HG03060 (cell line): ENCODE measurements around the gene CDC42BPA.
"Not testable (repeated sequence)": the region's sequence is repeated elsewhere in the genome, so short reads cannot be mapped to it uniquely, and the experiment has no call there.

Experiments used
- ATAC-seq: cut with Tn5 transposase; IDR thresholded peaks from one replicate; pipeline ENCODE4 v1.9.1; 2021; ENCODE audit warnings: low read depth, moderate number of reproducible peaks; ENCODE audit not compliant: unreplicated experiment

Gene CDC42BPA

DNA sequence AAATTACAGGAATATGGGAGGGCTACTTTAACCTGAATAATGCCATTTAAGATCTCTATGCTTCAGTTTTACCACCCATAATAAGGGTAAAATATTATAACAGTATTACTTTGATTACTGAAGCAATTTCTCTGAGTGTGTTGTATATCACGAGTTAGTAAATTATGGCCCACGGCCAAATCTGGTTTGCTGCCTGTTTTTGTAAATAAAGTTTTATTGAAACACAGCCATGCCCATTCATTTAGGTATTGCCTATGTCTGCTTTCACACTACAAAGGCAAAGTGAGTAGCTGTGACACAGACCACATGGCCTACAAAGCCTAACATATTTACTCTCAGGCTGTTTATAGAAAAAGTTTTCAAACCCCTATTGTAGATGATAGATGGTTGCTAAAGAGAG, 156.8 kb downstream of the CDC42BPA start:
- ATAC-seq, result no peak

DNA sequence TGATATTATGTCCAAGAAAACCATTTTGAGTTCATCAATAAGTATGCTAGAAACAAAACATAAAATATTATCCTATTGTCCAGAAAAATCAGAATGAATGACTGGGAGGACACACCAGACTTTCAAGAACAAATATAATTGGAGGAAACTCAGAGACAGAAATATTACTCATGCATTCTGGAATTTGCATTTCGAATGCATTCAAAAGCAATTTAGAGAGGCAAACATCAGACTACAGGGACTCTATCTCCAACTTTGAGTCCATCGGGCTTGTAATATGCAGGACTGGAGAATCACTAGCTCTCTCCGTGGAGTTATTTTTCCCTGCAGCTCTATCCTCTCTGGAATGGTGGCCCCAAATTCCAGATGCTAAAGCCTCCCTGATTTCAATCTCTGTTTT, 161.8 kb downstream of the CDC42BPA start:
- no peak for ATAC-seq

DNA sequence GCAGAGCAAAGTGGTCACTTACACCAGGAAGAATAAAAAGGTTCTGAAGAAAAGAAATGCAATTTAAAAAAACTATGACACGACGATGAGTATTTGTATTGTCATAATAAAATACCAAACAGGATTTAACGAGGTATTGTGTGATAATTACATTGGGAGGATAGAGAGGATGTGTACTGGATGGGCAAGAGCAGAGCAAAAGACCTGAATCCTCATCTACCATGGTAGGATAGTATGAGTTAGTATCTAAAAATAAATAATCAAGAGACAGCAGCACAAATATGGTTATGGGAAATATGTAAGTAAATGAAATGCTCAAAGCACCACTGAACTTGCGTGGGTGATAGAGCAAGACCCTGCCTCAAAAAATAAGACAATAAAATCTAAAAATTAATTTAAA, 162.6 kb downstream of the CDC42BPA start:
- ATAC-seq, result no peak

DNA sequence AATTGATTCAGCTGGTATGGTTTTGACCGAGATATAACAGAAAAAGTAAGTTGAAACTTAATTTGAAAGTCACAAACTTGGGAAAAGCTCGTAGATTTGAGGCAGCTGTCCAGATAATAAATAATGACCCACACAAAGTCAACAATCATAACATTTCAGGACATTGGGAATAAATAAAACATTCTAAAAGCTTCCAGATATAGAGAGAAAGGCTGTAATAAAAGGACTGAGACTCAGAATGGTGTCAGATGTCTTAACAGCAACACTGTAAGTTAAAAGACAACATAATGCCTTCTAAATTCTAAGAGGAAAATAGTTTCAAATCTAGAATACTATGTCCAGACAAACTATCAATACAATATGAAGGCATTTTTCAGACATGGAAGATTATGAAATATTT, 163.3 kb downstream of the CDC42BPA start:
- ATAC-seq, result no peak

DNA sequence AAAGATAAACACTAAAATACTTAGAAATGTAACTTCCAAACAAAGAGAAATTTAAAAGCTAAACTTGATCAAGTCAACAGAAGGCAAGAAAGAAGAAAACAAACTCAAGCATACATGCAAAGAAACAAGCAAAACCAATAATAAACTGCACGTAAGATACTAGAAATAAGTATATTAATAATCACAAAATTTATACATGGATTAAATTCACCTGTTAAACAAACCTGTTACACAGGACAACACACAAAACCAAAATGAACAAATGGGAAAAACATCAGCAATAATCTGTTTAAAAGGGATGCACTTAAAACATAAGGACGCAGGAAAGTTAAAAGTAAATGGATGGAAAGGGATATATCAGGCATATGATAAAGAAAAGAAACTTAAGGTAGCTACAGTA, 165.8 kb downstream of the CDC42BPA start:
- ATAC-seq, result no peak

DNA sequence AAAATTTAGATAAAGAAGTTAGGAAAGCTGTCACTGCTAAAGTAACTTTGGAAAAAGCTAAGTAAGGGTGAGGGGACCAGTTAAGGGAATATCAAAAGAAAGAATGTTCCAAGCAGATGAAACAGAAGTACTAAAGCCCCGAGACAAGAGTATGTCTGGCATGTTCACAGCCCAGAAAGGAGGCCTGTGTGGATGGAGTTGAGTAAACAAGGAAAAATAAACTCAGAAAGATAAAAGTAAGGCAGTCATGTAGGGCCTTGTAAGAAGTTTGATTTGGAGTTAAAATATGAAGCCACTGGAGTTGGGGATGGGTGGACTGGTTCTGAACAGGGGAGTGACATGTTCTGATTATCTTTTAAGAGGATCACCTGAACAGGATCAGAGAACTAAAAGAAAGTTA, 177.9 kb downstream of the CDC42BPA start:
- no peak for ATAC-seq

DNA sequence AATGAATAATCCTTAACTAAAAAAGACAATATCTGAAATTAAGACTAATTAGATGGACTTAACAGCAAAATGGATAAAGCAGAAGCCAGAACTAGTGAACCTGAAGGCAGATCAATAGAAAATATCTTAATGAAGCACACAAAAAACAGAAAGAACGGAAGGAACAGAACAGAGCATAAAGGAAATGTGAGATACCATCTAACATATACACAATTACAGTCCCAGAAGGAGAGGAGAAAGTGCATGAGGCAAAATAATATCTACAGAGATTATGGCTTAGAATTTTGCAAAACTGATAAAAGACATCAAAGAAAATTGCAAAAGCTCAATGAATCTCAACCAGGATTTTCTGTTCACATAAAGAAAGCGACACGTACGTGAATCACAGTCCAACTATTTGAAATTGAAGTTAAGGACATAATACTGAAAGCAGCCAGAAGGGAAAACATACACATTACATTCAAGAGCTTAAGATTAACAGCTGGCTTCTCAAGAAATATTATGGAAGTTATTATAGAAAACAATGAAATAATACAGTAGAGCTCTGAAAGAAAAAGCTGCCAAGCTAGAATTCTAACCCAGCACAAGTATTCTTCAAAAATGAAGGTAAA, 182.0 kb downstream of the CDC42BPA start:
- ATAC-seq, result no peak

DNA sequence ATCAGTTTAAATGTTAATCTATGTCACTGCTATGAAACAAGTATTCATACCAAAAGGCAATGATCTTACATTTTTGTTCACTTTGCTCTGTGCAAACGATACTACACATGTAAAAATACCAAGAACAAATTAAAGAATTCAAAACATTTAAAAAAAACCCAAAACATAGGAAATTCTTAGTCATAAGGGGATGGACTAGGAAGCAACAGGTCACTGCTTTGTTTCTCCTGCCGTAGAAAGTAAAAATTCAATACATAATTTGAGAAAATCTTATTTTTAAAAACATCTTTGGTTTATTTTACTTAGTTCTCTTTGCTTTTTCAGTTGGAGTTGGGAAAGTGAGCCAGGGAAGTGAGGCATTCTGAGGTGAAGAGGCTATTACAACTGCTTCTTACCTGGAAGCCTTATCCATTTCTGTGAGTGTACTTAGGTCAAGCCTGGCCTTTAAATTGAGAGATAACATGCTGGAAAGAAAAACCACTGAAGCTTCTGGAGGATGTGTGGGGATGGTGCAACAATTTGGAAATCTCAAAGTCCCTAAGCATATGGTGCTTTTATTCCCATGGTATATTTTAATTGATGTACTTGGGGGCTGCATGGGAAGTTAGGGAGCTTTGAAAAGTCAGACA, 183.5 kb downstream of the CDC42BPA start:
- ATAC-seq, result no peak

DNA sequence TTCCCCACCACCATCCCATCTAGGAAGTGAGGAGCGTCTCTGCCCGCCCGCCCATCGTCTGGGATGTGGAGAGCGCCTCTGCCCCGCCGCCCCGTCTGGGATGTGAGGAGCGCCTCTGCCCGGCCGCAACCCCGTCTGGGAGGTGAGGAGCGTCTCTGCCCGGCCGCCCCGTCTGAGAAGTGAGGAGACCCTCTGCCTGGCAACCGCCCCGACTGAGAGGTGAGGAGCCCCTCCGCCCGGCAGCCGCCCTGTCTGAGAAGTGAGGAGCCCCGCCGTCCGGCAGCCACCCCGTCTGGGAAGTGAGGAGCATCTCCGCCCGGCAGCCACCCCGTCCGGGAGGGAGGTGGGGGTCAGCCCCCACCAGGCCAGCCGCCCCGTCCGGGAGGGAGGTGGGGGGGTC, 185.6 kb downstream of the CDC42BPA start:
- ATAC-seq, result not testable (repeated sequence)

DNA sequence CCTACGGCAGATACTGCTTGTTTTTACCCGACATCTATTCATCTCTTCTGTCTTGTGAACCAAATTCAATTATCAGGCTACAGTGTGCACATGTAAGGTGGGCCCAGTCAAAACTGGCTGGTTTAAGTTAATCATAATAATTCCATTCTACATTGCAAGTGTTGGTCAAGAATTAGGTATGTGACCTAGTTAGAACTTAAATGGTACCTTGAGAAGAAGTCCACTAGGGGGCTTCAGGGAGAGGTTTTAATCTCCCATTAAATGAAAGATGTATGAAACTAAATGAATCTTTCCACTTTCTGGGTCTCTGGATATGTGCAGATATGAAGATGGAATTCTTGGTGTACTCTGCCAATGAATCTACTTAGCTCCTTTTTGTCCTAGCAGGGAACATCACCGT, 187.1 kb downstream of the CDC42BPA start:
- no peak for ATAC-seq

DNA sequence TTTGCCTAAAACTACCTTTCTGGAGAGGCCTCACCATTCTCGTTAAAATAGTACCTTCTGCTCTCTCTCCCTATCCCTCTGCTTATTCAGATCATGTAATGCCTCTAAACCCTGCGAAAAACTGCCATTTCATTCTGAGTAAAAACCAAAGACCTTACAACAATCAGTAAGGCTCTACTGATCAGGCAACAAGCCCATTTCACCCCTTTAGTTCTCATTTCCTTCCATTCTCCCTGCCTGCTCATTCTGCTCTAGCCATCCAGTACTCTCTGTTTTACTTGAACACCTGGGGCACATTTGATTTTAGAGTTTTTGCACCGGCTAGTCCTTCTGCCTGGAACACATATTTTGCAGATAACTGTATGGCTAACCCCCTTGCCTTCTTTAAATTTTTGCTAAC, 190.4 kb downstream of the CDC42BPA start:
- no peak for ATAC-seq

DNA sequence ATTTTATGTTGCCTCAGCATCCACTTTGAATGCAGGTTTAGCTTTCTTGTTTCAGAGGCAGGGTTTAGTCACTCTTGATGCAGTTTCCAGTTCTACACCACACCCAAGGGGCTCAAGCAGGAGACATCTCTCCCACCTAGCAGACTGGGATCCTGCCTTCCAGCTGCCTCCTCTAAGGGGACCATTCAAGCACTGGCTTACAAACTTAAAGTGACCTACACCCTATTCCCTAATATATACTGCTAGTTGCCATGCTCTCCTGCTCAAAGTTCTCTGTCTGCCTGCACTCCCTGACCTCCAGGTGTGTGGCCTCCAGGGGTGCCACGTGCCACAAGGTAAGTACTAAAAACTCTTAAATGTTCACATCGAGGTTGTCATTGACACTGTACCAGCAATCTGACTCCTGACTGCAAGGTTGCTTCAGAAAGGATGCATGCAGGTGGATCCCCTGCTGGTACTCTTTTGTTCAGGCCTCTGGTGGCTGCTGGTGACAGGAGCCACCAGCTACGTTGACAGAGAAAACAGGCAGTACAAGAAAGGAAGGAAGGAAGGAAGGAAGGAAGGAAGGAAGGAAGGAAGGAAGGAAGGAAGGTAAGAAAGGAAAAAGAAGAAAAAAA, 192.3 kb downstream of the CDC42BPA start:
- ATAC-seq, result no peak

DNA sequence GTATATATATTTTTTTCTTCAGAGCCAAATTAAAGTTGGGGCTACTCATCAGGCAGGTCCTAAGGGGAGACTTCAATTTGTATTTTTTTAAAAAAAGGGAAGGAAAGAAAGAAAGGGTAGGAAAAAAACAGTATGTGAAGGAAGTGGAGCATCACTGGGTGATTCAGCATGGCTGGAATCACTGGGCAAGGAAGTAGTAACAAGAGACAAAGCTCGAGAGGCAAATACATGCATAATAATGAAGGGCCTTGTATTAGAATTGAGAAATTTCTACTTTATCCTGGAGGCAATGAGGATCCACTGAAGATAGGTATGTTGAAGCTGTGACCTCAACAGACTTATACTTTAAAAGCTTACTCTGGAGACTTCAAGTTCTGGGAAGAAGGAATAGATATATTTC, 193.8 kb downstream of the CDC42BPA start:
- no peak for ATAC-seq

DNA sequence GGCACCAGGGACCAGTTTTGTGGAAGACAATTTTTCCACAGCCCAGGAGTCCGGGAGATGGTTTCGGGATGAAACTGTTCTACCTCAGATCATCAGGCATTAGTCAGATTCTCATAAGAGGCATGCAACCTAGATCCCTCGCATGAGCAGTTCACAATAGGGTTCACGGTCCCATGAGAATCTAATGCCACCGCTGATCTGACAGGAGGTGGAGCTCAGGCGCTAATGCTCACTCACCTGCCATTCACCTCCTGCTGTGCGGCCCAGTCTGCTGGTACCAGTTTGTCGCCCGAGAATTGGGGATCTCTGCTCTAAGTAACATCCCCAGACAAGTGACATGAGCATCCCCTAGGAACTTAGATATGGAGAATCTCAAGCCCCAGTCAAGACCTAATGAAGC, 197.5 kb downstream of the CDC42BPA start:
- no peak for ATAC-seq

DNA sequence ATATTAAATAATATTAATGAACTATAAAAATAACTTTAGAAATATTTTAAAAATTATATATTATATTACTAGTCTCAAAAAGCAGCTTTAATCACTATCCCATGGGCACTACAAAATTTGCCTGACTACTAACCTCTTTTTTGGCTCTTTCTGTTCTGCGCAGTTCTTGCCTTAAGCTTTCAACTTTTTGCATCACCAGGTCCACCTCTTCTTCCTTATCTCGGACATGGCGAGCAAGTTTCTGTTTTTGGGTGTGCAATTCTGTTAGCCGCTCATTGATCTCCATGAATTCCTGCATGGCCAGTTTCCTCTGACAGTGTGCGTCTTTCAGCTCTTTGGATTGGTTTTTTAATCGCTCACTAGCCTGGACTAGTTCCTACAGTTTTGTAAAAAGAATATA, 205.8 kb downstream of the CDC42BPA start:
- no peak for ATAC-seq

DNA sequence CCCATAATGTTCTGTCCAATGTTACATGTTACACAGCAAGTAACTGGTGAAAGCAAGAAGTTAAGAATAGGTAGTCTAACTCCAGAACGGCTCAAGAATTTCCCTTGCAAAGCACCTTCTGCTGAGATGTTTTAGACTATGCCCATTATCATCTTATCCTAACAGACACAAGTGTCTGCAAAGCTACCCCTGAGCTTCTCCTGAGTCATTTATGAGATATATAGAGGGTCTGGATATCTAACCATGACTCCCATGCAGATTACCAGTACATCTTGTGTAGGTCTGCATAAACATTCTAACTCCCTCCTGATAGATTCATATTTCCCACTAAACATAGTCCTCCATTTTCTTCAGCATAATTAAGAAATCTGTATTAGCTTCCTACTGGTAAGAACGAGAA, 206.5 kb downstream of the CDC42BPA start:
- ATAC-seq, result no peak

DNA sequence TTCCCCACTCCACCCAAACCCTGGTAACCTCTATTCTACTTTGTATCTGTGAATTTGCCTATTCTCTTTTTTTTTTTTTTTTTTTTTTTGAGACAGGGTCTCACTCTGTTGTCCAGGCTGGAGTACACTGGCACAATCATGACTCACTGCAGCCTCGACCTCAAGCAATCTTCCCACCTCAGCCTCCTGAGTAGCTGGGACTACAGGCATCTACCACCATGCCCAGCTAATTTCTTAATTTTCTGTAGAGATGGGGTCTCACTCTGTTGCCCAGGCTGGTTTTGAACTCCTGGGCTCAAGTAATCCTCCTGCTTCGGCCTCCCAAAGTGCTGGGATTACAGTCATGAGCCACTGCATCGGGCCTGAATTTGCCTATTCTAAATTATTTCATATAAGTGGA, 213.0 kb downstream of the CDC42BPA start:
- not testable (repeated sequence) for ATAC-seq

DNA sequence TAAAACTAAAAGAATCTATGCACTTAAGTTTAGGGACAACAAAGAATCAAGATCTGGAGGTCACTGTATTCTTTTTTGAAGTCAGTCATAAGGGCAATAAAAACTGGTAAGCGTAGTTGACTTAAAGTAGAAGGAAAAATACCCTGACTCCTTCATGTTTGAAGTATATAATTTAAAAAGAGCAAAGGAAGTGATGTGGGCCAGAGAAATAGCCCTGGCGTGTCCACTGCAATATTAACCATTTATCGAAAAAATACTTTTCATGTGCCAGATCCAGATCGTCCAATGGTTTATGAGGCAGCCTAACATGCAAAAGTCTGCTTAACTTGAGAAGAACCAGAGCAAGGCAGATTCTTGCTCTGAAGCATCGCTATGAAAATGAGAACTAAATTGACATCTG, 216.2 kb downstream of the CDC42BPA start:
- no peak for ATAC-seq

DNA sequence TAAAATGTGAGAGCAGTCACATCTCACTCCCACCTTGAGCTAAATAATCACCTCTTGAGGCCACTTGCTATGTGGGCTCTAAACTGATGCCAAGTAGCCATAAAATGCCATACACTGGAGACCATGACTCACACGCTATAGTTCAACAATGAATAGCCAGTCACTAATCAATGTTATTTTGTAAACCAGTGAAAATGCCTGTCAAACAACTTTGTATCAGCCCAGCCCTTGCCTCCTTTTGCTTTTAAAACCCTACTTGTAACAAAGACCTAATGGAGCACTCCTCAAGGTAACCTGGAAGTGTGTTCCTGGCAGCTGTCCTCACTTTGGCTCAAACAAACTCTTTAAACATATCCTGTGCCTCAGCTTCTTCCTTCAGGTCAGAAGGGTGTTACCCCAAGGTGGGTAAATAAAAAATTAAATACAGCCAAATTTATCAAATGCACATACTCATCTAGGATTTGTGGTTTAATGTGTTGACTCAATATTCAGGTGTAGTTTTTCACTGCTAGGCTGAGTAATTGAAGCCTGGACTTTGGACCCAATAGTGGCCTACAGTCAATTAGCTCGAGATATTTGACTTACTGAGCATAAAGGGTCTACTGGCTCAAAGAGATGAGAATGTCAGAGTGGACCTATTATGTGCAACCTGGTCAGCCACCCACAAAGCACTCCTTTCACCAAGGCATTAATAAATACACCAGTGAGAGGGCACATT, 223.9 kb downstream of the CDC42BPA start:
- no peak for ATAC-seq

DNA sequence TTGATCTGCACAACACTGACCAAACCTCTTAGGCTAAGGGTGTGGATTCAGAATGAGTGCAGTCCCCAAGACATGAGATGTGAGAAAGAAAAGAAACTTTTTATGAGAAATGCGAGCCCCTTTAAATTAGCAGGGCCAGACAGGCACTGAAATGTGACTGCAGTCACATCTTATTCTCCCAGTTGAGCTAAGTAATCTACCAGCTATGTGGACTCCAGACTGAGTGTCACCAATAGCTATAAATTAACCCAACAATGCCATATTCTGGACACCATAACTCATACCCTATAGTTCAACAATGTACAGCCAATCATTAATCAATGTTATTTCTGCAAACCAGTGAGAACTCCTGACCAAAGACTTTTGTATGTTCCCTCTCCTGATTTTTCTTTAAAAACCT, 225.0 kb downstream of the CDC42BPA start:
- ATAC-seq, result no peak

DNA sequence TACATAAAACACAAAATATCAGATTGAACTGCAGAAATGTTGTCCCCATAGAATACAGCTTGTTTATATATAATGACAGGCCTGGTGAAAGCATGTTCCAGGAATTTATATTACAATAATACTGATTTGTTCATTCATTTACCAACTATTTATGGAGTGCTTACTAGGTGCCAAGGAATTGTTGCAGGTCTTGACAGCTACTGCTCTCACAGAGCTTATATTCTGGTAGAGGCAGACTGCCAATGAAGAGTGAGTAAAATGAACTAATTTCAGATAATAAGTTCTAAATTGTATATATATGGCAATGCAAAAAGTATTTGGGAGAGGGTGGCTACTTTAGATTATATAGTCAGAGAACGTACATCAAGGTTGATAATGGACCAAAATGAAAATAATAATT, 226.2 kb downstream of the CDC42BPA start:
- ATAC-seq, result no peak

DNA sequence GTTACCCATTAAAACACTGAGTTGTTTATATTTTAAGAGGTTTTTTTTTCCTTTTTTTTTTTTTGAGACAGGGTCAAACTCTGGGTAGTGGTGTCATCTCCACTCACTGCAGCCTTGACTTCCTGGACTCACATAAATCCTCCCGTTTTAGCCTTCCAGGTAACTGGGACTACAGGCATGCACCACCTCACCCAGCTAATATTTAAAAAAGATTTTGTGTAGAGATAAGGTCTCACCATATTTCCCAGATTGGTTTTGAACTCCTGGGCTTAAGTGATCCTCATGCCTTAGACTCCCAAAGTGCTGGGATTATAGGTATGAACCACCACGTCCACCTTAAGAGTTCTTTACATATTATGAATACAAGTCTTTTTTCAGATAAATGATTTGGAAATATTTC, 231.7 kb downstream of the CDC42BPA start:
- no peak for ATAC-seq
